ENCODE measurements around the gene VAT1. TPM values are rescaled to one million over a fixed set of nuclear protein-coding genes. Genes with fewer than 3 reads are reported as not detected.
A peak's percentile ranks its signal among the peaks of the same experiment; 100 is the strongest.

The VAT1 gene
- total and polyA plus RNA-seq, 9 of the 15 experiments (the other 6 are each of a cell fraction or from before 2014, with no cell fraction given) = 29.4 to 153 (median 66.7) TPM

GRCh38 chr17:43024407-43025289 lies 2.5 kb upstream of the VAT1 start, which contains the start of gene RND2 (continued):
- no peak for TF ChIP-seq HNRNPL (IDR thresholded peaks at IDR 0.05; ENCODE audit: low read depth, low read length)
- TF ChIP-seq YY1 (IDR thresholded peaks at IDR 0.05; ENCODE audit: borderline replicate concordance in 1 of 3, control insufficient read depth in 1 of 3, extremely low read depth in 1 of 3, insufficient read depth in 3 of 3, insufficient read length in 1 of 3, insufficient replicate concordance in 2 of 3, low read depth in 1 of 3, low read length in 2 of 3) = no peak
- no peak for TF ChIP-seq MCM7 (IDR thresholded peaks at IDR 0.05)
- TF ChIP-seq NFIC (IDR thresholded peaks at IDR 0.05) = peak; percentile 27; the same call in 1 of the 2 replicates
- no peak for TF ChIP-seq PTBP1 (IDR thresholded peaks at IDR 0.05; ENCODE audit: low read depth, low read length)
- TF ChIP-seq ZNF76 (CRISPR knock-in tag; IDR thresholded peaks at IDR 0.05; ENCODE audit: borderline replicate concordance) = no peak
- TF ChIP-seq ZBTB12 (CRISPR knock-in tag; IDR thresholded peaks at IDR 0.05) = no peak
- no peak for TF ChIP-seq FOXJ3 (CRISPR knock-in tag; IDR thresholded peaks at IDR 0.05)
- TF ChIP-seq HOXB6 (CRISPR knock-in tag; IDR thresholded peaks at IDR 0.05; ENCODE audit: borderline replicate concordance) = no peak
- no peak for TF ChIP-seq ZBTB43 (CRISPR knock-in tag; IDR thresholded peaks at IDR 0.05)
- no peak for TF ChIP-seq PHTF2 (CRISPR knock-in tag; IDR thresholded peaks at IDR 0.05)
- TF ChIP-seq IRF2 (CRISPR knock-in tag; IDR thresholded peaks at IDR 0.05) = no peak
- TF ChIP-seq SNAPC5 (CRISPR knock-in tag; IDR thresholded peaks at IDR 0.05) = no peak
- no peak for TF ChIP-seq RERE (CRISPR knock-in tag; IDR thresholded peaks at IDR 0.05; ENCODE audit: borderline replicate concordance)
- no peak for TF ChIP-seq ZNF77 (CRISPR knock-in tag; IDR thresholded peaks at IDR 0.05)
- no peak for TF ChIP-seq ZNF23 (CRISPR knock-in tag; IDR thresholded peaks at IDR 0.05)
- TF ChIP-seq MXD1 (CRISPR knock-in tag; IDR thresholded peaks at IDR 0.05; ENCODE audit: borderline replicate concordance, poor library complexity, severe bottlenecking) = no peak

Measured in K562 (cell line).